HG03045 (cell line): ENCODE results near the gene PTPRM.

Experiments used
- ATAC-seq: cut with Tn5 transposase; IDR thresholded peaks from one replicate; pipeline ENCODE4 v1.9.1; 2021; ENCODE audit warnings: mild to moderate bottlenecking, moderate library complexity; ENCODE audit not compliant: unreplicated experiment

Gene PTPRM

DNA sequence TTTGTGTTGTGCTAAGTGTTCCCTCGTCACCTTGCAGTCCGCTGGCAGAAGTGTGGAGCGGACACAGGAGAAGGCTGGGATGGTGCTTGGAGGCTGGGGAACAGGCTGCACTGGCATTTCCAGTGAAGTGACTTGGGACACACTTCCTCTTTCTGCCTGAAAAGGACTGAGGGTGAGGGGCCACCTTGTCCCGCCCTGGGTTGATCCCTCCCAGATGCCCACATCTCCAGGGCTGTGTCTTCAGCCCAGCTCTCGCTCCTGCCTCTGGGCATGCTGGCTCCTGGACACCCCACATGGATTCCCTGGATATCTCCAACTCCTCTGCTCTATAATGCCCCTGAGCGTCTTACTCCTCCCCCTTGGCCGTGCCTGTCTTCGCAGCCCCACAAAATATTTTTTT, 412.6 kb downstream of the PTPRM start:
- ATAC-seq: no peak

GRCh38 chr18:7980136-7980535, 413.0 kb downstream of the PTPRM start:
- no peak for ATAC-seq

DNA sequence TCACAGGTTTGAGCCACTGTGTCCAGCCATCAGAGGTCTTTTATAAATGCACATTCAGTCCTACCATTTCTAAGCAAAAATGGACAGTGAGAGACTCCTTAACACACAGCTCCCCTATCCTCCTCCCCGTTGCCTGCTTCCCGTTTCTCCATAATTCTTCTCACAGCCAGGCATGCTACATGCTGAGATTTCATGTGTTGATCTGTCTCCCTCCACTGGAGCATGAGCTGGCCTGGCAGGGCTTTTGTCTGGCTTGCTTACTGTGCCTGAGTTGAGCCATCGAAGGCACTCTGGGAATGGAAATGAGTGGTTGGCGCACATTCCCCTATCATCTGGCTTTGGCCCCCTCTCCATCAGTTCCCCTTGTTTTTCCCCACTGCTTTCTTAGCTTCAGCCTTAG, 413.5 kb downstream of the PTPRM start:
- ATAC-seq: no peak

DNA sequence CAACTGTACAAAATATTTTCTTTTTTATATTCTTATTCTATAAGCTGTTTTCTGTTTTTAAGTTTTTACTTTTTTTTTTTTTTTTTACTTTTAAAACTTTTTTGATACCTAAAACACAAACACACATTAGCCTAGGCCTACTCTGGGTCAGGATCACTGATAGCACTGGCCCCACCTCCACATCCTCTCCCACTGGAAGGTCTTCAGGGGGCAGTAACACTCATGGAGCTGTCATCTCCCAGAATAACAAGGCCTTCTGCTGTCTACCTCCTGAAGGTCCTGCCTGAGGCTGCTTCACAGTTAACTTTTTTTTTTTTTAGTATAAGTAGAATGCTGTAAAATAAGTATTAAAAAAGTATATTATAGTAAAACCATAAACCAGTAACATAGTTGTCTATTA, 415.1 kb downstream of the PTPRM start:
- ATAC-seq: no peak

DNA sequence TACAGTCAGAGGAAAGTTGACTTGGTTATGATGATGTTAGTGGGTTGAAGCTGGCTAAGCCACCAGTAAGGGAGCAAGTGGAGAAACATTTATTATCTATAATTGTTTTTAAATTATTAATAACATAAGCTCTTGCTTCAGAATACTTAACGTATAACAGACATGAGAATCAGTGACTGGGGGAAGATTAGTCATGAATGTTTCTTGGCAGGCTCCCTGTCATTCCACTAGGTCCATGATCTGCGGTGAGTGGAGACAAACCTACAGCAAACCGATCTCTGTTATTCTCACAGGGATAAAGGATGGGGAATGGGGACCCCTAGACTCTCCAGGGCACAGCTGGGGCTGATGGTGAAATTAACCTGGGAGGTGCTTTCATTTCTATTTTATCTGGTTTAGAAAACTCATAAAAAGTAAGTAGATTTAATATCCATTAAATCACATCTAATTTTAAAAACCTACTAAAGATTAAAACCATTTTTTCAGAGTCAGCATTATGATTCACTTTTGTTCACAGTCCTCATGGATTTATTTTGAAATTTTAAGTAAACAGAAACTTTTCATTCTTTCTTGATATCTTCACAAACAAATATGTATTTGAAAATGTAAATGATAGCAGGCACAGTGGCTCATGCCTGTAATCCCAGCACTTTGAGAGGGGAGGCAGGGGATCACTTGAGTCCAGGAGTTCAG, 420.3 kb downstream of the PTPRM start:
- ATAC-seq: no peak

DNA sequence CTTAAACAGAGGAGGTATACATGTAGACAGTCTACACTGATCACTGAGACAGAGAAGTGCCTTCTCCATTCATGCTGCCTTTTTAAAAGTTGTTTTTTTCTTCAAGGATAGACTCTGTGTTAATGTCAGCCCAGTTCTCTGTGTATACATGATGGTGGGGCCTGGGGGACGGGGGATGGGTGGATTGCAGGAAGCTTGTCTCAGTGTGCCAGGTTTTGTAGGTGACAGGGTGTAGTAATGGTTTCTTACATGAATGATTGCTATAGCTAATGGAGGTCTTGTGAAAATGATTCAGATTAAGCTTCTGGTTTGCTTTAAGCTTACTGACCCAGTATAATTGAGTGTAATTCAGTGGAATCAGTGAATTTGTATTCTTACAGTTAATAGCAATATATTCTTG, 423.6 kb downstream of the PTPRM start:
- no peak for ATAC-seq

DNA sequence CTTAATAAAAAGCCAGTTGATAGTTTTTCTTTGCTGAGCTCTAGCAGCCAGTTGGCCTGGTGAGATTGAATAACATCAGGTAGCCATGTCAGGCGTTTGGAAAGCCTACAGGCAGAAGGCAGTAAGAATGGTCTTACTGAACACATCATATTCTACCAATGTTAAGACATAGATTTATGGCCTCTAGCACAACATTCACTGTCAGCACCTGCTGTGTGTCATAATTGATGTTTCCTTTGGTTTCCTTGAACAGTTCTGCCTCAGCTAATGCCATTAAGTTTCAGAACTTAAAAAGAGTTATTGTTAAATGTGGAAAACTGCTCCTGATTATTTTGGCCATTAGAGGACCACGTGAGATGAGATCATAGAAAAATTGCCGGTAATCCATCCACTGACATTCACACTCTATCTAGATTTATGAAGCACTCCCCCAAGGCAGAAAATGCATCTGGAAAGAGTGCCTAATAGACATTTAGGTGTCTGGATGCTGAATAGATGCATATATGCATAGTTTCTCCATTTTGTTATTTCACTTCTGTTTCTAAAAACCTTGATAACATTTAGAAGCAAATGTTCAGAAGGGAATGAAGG, 434.7 kb downstream of the PTPRM start:
- ATAC-seq: no peak

DNA sequence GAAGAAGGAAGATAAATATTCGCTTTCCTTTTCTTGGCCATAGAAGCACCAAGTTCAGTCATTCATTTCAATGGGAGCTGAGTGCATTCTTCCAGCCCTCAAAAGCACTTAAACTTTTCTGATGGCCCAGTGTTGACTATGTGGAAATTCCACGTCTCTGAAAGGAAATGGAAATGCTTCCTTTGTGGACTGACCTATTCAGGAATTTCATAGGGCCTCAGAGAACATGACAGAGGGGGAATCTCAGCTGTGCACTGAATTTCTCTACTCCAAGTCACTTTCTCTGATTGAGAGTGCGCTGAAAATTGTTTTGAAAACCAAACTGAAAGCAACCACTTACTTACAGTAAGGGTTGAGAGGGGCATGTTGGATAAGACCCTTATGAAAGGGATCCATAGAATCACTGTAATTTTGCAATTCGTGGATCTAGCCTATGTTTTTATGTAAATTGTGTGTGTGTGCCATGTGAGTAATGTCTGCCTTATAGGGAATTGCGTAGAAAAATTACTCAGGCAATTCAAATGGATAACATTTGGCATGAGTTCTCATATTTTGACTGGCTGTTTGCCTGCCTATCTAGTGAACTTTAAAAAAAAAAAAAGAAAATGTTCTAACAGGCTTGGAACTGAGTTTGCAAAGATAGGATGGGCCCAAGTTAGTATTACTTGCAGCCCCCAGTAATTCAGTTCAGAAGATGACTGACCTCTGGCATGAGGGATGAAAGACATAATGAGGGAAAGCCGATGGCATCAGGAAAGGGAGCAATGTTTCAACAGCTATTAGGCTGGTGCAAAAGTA, 437.0 kb downstream of the PTPRM start:
- ATAC-seq: no peak

GRCh38 chr18:8004792-8005191, 437.7 kb downstream of the PTPRM start:
- ATAC-seq: no peak

GRCh38 chr18:8005870-8006569, 438.9 kb downstream of the PTPRM start:
- ATAC-seq: no peak

DNA sequence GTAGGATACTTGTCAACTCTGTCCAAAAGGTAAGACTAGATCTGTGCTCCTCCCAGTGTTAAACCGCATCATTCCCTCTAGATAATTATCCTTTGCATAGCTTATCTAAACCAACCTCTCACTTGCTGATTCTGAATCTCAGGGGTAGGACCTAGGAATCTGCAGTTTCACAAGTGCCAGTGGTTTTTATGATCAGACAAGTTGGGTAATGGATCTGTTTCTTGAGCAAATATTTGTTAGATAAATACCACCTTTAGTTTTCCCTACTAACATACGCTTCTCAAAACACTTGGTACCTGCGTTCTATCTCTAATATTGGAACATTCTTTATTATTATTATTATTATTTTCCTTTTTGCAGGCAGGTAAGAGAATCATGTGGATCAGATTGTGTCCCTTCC, 439.9 kb downstream of the PTPRM start:
- no peak for ATAC-seq

DNA sequence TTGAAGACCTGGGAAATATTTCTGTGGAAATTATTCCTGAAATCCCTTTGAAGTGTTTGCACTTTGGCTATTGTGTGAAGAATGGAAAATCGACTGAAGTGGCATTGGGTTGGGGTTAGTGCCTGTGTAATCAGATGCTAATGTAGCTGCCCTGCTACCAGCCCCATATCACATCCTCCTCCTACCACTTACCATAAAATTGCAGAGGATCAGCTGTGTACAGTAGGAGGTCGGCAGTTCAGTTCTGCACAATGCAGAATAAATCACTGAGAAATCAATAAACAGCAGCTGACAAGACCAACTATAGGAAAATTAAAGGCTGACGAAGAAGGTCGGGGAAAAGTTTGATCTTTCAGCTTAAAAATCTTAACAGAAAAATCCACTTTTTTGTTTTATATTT, 440.9 kb downstream of the PTPRM start:
- no peak for ATAC-seq

DNA sequence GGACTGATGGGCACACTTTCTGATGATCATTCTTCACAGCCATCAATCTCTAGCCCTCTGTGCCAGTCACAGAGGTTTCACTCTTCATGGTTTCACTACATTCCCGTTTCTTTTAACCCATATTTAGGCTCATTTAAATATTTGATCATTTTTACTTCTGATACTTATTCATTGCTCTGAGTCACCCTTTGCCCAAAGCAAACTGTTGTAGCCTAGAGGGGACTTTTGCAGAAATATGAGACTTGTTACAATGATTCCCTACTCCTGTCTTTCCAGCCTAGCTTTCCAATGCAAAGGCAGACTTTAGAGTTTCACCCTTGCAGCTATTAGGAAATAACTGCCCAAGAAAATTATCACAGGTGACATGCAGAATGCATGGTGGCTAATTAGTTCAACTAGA, 444.2 kb downstream of the PTPRM start:
- no peak for ATAC-seq

GRCh38 chr18:8011906-8012305, 444.8 kb downstream of the PTPRM start:
- no peak for ATAC-seq

- no peak for ATAC-seq
These were observed 451.7 kb downstream of the PTPRM start for GRCh38 chr18:8018701-8019331.

- ATAC-seq: no peak
These were observed 452.5 kb downstream of the PTPRM start for GRCh38 chr18:8019600-8019999.

- no peak for ATAC-seq
These were observed 453.2 kb downstream of the PTPRM start for GRCh38 chr18:8020132-8020846.

DNA sequence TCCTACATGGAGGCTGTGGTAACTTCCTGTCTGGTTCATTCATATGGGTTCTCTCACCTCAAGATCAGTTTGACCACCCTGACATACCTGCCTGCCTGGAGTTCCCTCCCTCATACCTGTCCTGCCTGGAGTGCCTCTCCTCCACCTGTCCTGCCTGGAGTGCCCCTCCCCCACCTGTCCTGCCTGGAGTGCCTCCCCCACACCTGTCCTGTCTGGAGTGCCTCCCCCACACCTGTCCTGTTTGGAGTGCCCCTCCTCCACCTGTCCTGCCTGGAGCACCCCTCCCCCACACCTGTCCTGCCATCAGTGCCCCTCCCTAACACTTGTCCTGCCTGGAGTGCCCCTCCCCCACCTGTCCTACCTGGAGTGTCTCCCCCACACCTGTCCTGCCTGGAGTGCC, 461.9 kb downstream of the PTPRM start:
- ATAC-seq: no peak

DNA sequence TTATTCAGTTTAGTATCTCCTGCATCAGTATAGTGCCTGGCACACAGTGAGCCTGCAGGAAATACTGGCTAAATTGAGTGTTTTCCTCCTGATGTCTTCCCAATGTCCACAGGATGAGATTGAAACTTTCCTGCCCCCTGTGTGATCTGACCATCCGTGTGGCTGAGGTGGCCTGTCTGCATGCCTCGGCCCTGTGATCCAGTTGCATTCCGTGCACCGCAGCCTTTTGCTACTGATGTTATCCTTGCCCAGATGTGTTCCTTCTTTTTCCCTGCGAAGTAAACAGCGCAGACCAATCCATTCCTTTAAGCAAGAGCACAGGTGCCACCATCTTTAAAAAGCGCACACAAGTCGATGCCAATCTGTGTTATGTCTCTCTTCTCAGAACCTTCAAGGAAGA, 462.6 kb downstream of the PTPRM start:
- ATAC-seq: no peak

DNA sequence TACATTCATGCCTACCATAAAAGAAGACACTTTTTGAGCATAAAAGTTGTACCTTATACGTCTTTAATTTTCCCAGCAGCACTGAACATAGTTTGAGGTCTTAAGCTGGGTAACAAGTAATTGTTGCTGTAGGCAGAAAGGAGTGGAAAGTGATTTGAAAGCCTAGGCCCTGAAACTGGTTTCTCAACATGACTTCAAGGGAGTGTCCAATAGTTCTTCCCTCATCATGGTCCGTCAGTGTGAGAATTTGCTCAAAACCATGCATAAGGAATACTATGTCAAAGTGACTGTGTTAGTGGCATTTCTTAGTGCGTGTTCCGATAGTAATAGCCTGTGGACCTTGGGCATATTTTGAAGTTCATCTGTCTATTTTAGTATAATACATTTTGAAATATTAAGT, 463.1 kb downstream of the PTPRM start:
- ATAC-seq: no peak
